DOHH2 (cell line): ENCODE measurements around the gene RFK.
A peak's percentile ranks its signal among the peaks of the same experiment; 100 is the strongest.

Experiments used
- H3F3A ChIP-seq: fragments of 200-600 bp; sonication (generic), shearing (Covaris generic); 2 replicates; pipeline ENCODE4 v1.6.0; 2016; ENCODE audit warnings: antibody characterized with exemption, mild to moderate bottlenecking; ENCODE audit not compliant: control insufficient read depth, insufficient read depth
- H3K27ac ChIP-seq: fragments of 200-600 bp; sonication (generic); 2 replicates; pipeline ENCODE4 v1.5.1; 2014; ENCODE audit warnings: low read depth, mild to moderate bottlenecking, low read length, moderate library complexity
- H3K27me3 ChIP-seq: fragments of 200-600 bp; sonication (generic); 2 replicates; pipeline ENCODE4 v1.6.1; 2014; ENCODE audit warnings: mild to moderate bottlenecking, low read length, mixed read lengths; ENCODE audit not compliant: control insufficient read depth
- H3K36me3 ChIP-seq: fragments of 200-600 bp; sonication (generic); 2 replicates; pipeline ENCODE4 v1.6.1; 2014; ENCODE audit warnings: mild to moderate bottlenecking, low read length, moderate library complexity, mixed read lengths; ENCODE audit not compliant: control insufficient read depth
- H3K4me1 ChIP-seq: fragments of 200-600 bp; sonication (generic); 2 replicates; pipeline ENCODE4 v1.6.1; 2014; ENCODE audit warnings: mild to moderate bottlenecking, low read length, mixed read lengths; ENCODE audit not compliant: control insufficient read depth
- H3K4me2 ChIP-seq: fragments of 200-600 bp; sonication (generic); 2 replicates; pipeline ENCODE4 v1.6.0; 2014; ENCODE audit warnings: mild to moderate bottlenecking, low read length, moderate library complexity
- H3K4me3 ChIP-seq: fragments of 200-600 bp; sonication (generic); 2 replicates; pipeline ENCODE4 v1.5.1; 2014; ENCODE audit warnings: mild to moderate bottlenecking, low read length, mixed read lengths
- H3K79me2 ChIP-seq: fragments of 200-600 bp; sonication (generic); 2 replicates; pipeline ENCODE4 v1.6.1; 2014; ENCODE audit warnings: mild to moderate bottlenecking, low read length, mixed read lengths; ENCODE audit not compliant: control insufficient read depth
- H3K9me2 ChIP-seq: fragments of 200-600 bp; sonication (generic); replicated peaks from 2 replicates; pipeline ENCODE4 v1.6.1; 2014; ENCODE audit warnings: mild to moderate bottlenecking, low read length, mixed read lengths; ENCODE audit not compliant: control insufficient read depth
- H3K9me3 ChIP-seq: fragments of 200-600 bp; sonication (generic); 2 replicates; pipeline ENCODE4 v1.6.1; 2014; ENCODE audit warnings: antibody characterized with exemption, low read length, mixed read lengths; ENCODE audit not compliant: control insufficient read depth, insufficient read depth
- H4K20me1 ChIP-seq: fragments of 200-600 bp; sonication (generic); 2 replicates; pipeline ENCODE4 v1.6.0; 2014; ENCODE audit warnings: low read depth, mild to moderate bottlenecking, antibody characterized with exemption, low read length, moderate library complexity; ENCODE audit not compliant: control insufficient read depth, insufficient read depth
- CTCF ChIP-seq: fragments of 200-600 bp; sonication (generic); IDR thresholded peaks from one replicate; pipeline ENCODE4 v1.5.1; 2014; ENCODE audit warnings: antibody characterized with exemption, mild to moderate bottlenecking, low read depth, low read length; ENCODE audit not compliant: poor library complexity, severe bottlenecking
- EZH2phosphoT487 ChIP-seq: fragments of 200-600 bp; sonication (generic); IDR thresholded peaks from 2 replicates; pipeline ENCODE4 v1.6.1; 2017; ENCODE audit warnings: borderline replicate concordance, mild to moderate bottlenecking, antibody characterized with exemption, low read length, moderate library complexity, mixed read lengths

Gene RFK

GRCh38 chr9:76419782-76420380 is 25.7 kb upstream of the RFK start:
- TF ChIP-seq EZH2phosphoT487 (no peak), CTCF (peak; percentile 77)
- H3K4me3 ChIP-seq, result no peak overlapping the region
- H3K4me1 ChIP-seq, result no peaks in the 10 kb centered on the region
- no peak overlapping the region for H3K4me2 ChIP-seq
- no peak overlapping the region for H3K27ac ChIP-seq
- H3K79me2 ChIP-seq, result no peaks in the 10 kb centered on the region
- no peaks in the 10 kb centered on the region for H3K36me3 ChIP-seq
- no peaks in the 10 kb centered on the region for H3K9me2 ChIP-seq
- H4K20me1 ChIP-seq, result no peaks in the 10 kb centered on the region
- no peaks in the 10 kb centered on the region for H3K9me3 ChIP-seq
- no peaks in the 10 kb centered on the region for H3F3A ChIP-seq
- no peaks in the 10 kb centered on the region for H3K27me3 ChIP-seq

- TF ChIP-seq EZH2phosphoT487, result no peak
- TF ChIP-seq CTCF, result no peak
- no peaks in the 10 kb centered on the region for H3K9me3 ChIP-seq
- H3F3A ChIP-seq, result no peaks in the 10 kb centered on the region
- no peaks in the 10 kb centered on the region for H4K20me1 ChIP-seq
- H3K9me2 ChIP-seq, result no peaks in the 10 kb centered on the region
- no peaks in the 10 kb centered on the region for H3K79me2 ChIP-seq
- H3K4me3 ChIP-seq, result no peak overlapping the region
- H3K27me3 ChIP-seq, result no peaks in the 10 kb centered on the region
- no peak overlapping the region for H3K4me2 ChIP-seq
- no peak overlapping the region for H3K27ac ChIP-seq
- H3K4me1 ChIP-seq, result peaks cover 7% of the 10 kb centered on the region
- H3K36me3 ChIP-seq, result no peaks in the 10 kb centered on the region
Observed at GRCh38 chr9:76417394-76417793, 23.2 kb upstream of the RFK start.

GRCh38 chr9:76415731-76416130 is 21.5 kb upstream of the RFK start:
- Histone ChIP-seq H3K79me2 (no peaks in the 10 kb centered on the region), H3K27ac (no peak overlapping the region), H3K36me3 (no peaks in the 10 kb centered on the region), H3K9me3 (no peaks in the 10 kb centered on the region), H4K20me1 (no peaks in the 10 kb centered on the region), H3K4me3 (no peak overlapping the region), H3K9me2 (no peaks in the 10 kb centered on the region), H3K27me3 (no peaks in the 10 kb centered on the region), H3K4me2 (no peak overlapping the region), H3F3A (no peaks in the 10 kb centered on the region), H3K4me1 (peaks cover 7% of the 10 kb centered on the region)
- TF ChIP-seq EZH2phosphoT487 (no peak), CTCF (no peak)

GRCh38 chr9:76415154-76415553 is 20.9 kb upstream of the RFK start:
- Histone ChIP-seq H3F3A (no peaks in the 10 kb centered on the region), H3K79me2 (no peaks in the 10 kb centered on the region), H3K36me3 (no peaks in the 10 kb centered on the region), H3K9me3 (no peaks in the 10 kb centered on the region), H3K27me3 (no peaks in the 10 kb centered on the region), H3K4me3 (no peak overlapping the region), H3K4me2 (no peak overlapping the region), H3K9me2 (no peaks in the 10 kb centered on the region), H4K20me1 (no peaks in the 10 kb centered on the region), H3K4me1 (peaks cover 7% of the 10 kb centered on the region), H3K27ac (no peak overlapping the region)
- TF ChIP-seq CTCF (no peak), EZH2phosphoT487 (no peak)
